SHP77 treated with DMSO at 0.1 percent for 48 hours (cell line): ENCODE data around the gene CAMK1D.

Experiments used
- DNase-seq: peaks from one replicate; lab custom pipeline; 2025; lab: John Stamatoyannopoulos, UW

Gene CAMK1D

DNA sequence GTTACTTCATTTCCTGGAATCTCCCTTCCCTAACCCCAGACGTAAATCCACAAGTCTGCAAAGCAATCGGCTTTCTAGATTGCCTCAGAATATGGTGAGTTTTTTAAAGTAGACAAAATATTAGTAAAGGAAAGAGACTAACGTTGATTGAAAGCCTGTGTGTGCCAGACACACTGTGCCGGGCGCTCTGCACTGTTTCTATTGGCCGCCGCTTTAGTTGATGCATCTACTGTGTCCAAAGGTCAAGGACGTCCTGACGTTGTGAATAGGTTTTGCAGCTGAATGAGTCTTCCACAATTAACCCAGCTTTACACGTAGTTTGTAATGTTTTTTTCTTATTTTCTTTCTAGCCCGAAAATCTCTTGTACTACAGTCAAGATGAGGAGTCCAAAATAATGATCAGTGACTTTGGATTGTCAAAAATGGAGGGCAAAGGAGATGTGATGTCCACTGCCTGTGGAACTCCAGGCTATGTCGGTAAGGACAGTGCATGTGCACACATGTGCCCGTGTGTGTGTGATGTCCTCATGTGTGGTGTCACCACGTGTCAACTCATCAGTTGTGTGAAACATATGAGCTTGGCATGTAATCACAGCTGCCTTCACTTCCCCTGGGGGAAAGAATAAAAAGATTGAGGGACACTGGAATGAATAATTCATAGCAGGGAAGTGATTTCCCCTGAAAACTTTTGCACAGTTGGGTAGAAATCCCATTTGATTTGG, 420.1 kb downstream of the CAMK1D start:
- DNase-seq, result no peak

DNA sequence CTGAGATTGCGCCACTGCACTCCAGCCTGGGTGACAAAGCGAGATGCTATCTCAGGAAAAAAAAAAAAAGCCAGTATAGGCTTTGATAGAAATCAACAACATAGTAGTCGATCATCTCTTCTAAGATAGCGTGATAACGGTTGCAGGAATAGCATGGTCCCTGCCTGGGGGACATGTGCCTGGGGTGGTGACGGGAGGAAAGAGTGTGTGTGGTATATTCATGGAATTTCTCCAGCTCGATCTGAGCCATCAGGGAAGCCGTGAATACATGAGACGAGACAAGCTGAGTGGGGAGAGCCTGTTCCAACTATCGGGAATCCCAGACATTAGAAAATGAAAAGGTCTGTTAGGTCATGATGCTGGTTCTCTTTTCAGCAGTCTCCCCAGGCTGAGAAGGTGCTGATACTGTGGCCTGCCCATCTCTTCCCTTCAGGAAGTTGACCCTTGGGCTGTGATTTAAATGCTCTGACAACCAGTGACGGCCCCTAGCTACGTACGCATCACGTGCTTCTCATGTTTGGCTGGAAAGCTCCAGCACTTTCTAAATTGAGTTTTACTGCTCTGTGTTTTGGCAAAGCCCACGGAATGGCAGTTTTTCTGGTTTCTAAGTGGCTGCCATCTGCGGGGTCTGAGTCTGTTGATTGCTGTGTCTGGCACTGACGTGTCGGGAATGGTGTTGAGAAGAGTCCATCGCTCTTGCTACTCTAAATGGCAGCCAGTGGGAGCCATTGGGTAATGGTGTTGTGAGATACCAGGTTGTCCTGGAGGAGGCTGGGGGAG, 422.8 kb downstream of the CAMK1D start:
- no peak for DNase-seq

DNA sequence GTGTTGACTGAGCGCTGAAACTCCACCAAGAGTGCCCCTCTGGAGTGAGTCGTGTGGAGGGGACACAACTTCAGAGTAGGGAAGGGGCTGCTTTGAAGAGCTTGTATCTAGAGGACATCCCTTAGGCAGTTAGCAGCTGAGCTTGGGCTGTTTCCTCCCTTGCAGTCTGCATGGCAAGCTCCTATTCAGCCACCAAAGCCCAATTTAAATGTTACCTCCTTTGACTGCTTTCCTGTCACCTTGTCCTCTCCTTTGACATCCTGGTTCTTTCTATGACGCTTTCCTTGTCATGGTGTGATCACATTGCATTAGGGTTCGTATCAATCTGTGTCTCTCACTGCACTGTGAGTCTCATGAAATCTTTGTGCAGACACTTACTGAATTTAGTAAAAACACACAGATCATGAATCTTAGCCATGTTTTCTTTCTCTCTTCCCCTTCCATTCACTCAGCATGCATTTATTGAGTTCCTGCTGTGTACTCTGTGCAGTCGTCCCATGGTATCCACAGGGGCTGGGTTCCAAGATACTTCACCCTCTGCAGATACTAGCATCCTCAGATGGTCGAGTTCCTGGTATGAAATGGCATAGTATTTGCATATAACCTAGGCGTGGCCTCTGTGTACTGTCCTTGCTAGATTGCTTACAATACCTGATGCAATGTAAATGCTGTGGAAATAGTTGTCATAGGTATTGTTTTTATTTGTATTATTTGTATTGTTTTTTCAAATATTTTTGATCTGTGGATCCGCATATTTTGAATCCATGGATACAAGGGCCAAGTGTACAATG, 423.6 kb downstream of the CAMK1D start:
- DNase-seq, result no peak

DNA sequence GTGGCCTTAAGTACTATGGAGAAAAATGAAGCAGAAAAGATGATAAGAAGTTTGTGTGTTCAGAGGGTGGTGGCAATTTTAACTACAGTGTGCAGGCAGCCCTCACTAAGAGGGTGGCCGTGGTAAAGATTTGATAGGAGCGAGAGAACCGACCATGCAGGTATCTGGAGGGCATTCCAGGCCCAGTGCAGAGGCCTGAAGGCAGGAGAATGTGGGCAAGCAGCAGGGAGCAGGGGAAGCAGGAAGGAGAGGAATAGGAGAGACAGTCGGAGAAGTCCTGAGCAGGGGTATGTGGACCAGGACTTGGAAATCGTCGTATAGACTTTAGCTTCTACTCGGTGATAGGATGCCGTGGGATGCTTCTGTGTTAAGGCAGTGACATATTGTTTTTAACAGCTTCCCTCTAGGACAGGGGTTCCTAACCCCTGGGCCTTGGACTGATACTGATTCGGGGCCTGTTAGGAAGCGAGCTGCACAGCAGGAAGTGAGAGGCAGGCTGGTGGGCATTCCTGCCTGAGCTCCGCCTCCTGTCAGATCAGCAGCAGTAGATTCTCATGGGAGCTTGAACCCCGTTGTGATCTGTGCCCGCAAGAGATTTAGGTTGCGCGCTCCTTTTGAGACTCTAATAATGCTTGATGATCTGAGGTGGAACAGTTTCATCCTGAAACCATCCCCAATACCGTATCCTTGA, 425.0 kb downstream of the CAMK1D start:
- DNase-seq, result no peak

DNA sequence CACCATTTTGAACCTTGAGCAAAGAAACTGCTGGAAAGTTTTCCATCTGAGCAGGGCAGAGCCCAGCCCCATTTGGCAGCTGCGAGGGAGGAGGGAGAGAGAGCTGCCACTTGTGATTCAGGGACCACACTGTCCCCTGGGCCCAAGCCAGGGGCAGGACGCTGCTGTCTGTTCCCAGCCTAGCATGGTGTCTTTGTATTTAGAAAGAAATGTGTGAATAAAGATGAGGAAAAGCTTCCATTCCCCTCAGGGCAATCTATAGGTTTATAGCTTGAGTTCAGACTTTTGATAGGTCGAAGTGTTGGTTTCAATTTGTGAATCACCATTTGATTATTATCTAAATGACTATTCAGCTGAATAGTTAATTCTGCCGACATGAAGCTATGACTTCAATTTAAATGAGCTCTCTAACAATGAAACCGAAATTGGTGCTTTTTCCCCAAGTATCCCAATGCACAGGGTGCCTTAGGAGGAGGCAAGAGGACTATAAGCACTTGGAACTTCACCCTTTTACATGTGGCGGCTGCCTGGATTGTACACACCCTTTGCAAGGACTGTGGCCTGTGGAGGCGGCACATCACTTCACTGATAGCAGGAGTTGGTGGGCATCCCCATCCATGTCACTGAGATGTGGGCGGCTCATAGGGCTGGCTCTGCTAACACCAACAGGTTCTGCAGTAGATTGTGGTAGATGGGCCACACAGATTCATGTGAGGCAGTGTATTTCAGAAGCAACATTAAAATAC, 428.7 kb downstream of the CAMK1D start:
- no peak for DNase-seq

DNA sequence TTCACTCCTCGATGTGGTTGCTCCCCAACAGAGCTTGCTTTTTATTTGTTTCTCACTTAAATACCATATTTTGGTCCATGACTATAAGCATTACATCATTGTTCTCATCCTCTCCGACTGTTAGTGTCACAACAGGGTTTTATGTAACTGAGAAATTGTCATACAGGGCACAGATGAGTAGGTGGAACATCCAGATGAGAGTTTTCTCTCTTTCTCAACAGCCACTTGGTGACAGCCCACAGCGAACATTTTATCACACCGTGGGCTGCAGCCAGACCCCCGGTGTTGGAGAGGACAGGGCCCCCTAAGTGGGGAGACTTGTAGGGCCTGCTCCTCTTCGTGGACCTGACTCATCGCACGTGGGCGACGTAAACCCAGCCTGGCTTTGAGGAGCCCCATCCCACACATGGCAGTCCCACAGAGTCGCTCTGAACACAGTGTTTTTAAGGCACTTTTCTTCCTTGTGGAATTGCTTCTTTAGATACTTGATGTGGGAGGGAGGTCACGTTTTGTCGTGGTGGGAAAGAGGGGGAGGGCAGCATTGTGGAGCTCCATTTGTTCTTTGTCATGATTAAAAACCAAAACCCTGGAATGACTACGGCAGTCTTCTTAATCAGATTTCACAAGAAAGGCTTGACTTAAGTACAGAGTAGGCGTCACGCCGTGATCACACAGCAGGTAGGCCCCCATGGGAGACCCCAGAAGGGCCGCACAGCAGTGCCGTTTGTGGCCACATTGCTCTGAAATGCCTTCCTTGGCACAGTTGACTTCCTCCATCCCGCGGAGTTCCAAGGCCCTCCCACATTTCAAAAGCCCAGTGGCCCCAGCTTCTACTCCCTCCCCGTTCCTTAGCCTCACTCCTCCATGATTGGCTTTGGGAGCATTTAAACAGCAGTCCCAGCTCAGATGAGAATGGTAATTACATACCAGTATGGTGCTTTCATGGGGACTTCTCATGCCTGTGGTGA, 431.6 kb downstream of the CAMK1D start:
- no peak for DNase-seq

DNA sequence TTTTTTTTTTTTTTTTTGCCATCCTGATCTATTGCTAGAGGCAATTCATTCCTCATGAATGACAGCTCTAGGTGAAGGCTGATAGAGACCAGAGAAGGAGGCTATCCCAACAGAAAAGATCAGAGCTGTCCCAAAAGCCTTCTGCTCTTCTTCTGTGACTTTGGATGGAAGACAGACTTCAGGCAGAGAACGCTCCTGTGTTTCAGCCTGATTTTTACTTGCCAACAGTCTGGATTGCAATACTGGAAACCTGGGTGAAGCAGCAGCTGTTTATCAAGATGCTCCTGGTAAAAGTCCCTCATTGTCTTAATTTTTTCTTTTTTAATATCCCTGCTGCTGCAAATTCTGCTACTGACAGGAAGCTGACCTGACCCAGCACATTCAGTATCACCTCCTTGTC, 432.6 kb downstream of the CAMK1D start:
- DNase-seq, result no peak

DNA sequence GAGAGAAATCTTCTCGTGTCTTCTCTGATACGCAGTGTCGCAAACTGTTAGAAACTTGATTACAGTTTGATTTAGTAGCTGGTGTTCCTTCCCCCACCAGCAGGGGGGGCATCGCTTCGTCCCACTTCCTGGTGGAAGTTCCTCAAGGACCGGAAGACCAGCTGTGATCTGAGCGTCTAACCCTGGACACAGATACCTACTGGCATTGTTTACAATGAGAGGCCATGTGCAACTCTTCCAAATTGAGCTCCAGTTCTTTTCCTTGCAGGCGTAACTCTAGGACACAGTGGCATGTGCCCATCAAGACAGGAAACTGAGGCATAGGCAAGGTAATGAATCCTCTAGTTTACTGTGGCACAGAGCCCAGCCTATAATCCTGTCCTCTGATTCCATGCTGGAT, 433.2 kb downstream of the CAMK1D start:
- peak; percentile 26 for DNase-seq

DNA sequence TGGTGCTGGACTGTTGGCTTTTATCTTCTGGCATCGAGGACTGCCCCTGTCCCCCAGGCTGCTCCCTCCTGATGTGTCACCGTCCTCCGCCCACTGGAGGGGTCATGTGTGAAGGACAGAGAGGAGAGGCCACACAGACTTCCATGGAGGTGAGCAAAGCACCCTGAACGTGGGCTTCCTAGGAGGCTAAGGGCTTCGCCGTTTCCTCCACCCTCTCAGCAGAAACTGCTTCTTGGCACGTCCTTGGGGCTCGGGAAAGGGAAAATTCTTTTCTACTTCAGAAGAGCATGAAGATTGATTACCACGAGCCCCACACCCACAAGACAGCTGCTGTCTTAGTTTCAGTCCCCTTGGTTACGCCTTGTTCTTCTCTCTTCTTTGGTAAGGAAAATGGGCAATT, 433.9 kb downstream of the CAMK1D start:
- no peak for DNase-seq

DNA sequence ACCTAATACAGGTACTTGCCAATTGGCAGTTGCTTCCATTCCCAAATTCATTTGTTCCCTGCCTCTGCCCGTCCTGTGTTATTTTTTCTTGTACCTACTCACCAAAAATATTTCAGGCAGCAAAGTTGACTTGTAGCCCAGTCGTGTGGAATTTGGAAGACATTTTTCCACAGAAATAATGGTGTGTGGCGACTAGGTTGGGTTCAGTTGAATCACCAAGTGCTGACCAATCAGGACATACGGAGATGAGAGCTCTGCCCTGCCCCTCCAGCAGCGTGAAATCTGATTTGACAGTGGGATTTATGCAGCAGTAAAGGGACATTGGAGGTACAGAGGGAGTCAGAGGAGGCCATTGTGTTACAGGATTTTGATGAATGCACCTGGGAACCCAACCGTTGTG, 435.3 kb downstream of the CAMK1D start:
- no peak for DNase-seq

DNA sequence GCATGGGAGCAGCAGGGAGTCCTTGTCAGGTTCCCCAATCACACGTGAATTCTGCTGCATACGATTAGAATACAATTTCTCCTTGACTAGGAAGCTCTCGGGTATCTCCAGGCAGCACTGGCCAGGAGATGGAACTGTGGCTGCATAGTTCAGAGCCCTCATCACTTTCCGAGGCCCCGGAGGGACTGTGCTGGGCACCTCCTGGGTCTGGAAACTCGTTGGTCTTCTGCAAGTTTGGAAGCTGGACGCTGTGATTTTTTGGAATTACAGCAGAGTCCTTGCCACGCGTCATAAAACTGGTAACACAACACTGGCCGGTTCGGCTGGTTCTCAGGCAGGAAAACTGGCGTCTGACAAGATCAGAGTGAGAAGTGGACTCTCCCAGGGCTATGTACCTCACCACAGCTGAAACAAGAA, 436.1 kb downstream of the CAMK1D start:
- no peak for DNase-seq

DNA sequence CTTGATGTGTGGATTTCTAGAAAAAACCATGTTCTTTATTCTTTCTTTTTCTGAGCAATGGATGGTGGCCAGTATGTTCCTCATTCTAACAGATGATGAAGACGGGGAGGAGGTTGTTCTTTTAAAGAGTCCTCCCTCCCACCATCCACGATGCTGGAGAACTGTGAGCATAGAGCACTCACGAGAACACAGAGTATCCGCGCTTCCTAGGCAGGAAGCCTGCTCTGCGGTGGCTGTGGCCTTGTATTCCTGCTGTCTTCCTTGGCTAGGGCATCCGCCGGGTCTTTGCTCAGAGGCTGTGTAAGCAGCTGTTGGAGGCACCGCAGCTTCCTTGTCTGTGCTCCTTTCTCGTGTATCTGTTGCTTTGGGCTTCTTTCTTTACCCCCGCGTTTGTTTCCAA, 437.9 kb downstream of the CAMK1D start:
- no peak for DNase-seq

DNA sequence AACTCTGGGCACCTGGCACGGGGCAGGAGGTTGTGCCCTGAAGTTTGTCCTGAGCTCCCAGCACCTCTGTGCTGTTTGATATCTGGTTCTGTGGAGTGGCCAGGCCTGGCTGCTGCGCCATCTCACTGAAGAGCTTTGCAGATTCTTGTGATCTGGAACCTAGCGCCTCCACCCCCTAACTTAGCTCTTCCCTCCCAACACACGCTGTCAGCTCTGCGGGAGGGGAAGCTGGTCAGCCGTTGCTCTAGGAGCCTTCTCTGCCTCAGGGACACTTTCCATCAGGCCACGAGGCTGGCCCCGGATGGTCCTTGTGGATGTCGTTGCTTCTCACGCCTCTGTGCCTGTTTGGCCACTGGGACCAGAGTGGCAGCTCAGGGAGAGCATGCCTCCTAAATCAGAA, 438.9 kb downstream of the CAMK1D start:
- no peak for DNase-seq

DNA sequence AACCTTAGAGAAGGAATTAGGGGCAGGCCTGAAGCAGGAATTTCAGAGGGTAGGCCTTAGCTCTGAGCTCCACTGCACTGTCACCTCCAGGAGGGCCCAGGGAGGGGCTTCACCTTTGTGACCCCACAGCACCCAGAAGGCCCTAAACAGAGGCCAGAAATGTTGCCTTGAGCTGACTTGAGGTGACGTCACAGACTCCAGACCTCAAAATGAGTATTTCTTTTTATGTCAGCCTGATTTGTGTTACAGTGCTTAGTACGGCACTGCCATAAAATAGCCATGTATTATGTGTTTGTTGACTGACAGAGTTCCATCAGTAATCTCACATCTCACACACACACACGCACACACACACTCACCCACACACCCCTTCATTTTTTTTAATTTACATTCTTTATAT, 440.9 kb downstream of the CAMK1D start:
- DNase-seq, result no peak

DNA sequence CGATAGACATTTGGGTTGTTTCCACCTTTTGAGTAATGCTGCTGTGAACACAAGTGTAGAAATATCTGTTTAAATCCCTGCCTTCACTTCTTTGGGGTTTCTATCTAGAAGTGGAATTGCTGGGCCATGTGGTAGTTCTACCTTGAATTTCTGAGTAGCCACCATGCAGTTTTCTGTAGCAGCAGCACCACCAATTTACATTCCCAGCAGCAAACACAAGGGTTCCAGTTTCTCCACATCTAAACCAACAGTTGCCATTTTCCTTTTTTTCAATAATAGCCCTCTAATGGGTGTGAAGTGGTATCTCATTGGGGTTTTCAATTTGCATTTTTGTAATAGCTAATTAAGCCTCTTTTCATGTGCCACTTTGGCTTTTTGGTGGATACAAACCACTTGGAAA, 442.4 kb downstream of the CAMK1D start:
- DNase-seq, result no peak

DNA sequence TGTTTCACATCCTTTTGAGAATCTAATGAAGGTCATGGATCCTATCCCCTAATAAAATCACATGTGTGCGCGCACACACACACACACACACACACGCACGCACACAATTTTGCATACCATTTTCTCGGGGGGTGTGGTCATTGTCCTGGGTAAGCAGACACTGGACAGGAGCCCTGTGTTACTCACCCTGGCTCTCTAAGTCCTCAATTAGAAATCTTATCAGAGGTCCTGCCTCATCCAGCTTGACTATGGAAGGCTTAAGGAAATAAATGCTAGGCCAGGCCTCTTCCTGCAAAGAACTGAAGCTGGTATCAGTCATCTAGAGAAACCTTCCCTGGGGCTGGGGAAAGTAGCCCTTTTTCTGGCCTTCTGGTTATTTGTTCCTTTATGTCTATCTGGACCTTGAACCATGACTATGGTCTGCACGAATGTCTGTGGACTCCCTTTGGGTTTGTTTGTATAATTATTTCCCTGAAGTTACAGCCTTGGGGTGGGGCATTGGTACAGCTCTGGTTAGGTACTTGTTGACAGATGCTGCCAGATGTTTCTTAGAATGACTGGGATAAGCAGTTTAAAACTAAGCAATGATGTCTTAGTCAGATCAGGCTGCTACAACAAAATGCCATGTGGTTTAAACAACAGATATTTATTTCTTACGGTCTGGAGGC, 443.7 kb downstream of the CAMK1D start:
- DNase-seq, result no peak

DNA sequence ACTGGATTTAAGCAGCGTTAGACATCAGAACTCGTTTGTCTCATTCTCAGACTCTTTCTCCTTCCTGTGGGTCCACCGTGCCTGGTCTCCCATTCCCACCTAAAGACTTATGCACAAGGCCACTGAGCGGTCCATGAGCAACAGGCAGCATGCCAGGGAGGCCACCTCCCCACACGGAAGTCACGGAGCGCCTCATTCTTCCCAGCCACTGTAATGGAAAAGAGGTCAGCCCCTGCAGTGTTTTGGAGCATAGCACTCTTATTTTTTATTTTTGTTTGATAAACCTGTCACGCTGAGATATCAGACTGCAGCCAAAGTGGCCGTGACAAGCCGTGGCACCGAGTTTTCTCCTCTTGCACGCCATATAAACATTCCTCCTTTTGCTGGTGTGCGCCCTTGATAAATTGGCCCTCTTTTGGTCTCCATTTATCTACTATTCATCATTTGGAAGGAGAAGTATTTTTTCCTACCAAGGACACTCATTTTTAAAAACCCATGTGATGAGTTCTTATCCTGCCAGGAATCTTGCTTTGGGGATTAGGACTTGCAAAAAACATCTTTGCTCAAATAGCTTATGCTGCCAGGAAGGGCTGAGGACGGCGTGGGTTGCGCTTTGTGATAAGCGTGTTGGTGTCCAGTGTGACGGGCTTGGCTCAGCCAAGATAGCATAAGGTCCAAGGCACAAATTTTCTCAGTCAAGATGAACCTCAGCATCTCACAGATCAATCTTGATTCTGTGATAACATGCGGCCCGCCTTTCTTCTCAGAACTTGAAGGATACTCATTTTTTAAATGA, 446.2 kb downstream of the CAMK1D start:
- DNase-seq, result no peak

DNA sequence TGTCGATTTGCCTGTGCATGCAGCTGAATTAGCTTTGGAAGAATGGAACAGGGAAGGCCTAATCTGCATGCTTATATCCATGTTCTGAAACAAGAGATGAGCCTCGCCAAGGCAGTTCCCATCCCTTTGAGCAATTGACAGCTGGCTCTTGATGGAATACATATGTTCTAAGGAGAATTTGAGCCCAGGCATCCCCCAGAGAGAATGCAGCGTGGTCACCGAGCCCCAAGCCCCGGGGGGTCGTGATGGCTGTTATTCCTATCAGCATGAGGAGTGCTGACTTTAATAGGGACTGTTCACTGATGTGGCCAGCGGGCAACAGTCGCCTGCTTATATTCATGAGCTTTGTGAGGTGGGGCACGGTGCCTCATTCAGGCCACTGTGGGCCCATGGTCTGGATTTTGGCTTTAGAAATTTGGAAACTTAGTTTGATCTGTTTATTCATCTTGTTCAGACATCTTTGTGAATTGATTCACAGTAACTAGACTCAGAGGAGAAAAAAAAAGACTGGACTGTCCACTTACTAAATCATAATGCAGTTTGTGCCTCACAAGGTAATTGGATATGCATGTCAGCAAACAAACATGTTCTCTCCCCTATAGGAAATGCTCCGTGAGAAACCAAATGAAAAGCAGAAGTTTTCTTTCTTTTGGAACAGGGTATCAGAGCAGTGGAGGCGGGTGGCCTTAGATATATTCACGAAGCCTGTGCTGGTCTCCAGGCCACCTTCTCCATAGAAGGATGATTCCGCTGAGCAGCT, 447.2 kb downstream of the CAMK1D start:
- DNase-seq, result no peak
